ACC112 (cell line): ENCODE data around the gene IGFN1.

Source experiments
- H2AFZ ChIP-seq: fragments of 200-600 bp; sonication (generic); one replicate; pipeline ENCODE4 v1.6.0; 2017; ENCODE audit warnings: antibody characterized with exemption, low read length; ENCODE audit not compliant: unreplicated experiment
- H3K27ac ChIP-seq: fragments of 200-600 bp; sonication (generic); 2 replicates; pipeline ENCODE4 v1.5.1; 2014; ENCODE audit warnings: low read depth, mild to moderate bottlenecking, antibody characterized with exemption, low read length, moderate library complexity
- H3K27me3 ChIP-seq: fragments of 200-600 bp; sonication (generic); 2 replicates; pipeline ENCODE4 v1.6.1; 2014; ENCODE audit warnings: mild to moderate bottlenecking, antibody characterized with exemption, low read length, moderate library complexity, mixed read lengths; ENCODE audit not compliant: insufficient read depth
- H3K36me3 ChIP-seq: fragments of 200-600 bp; sonication (generic); 2 replicates; pipeline ENCODE4 v1.6.1; 2016; ENCODE audit warnings: mild to moderate bottlenecking, antibody characterized with exemption, low read length, moderate library complexity, mixed read lengths; ENCODE audit not compliant: insufficient read depth
- H3K4me1 ChIP-seq: fragments of 200-600 bp; sonication (generic); one replicate; pipeline ENCODE4 v1.6.1; 2016; ENCODE audit warnings: low read length, mixed read lengths; ENCODE audit not compliant: insufficient read depth, unreplicated experiment, control insufficient read depth
- H3K4me3 ChIP-seq: fragments of 200-600 bp; sonication (generic); 2 replicates; pipeline ENCODE4 v1.5.1; 2014; ENCODE audit warnings: mild to moderate bottlenecking, low read depth, low read length
- H3K79me2 ChIP-seq: fragments of 200-600 bp; sonication (generic); one replicate; pipeline ENCODE4 v1.6.0; 2016; ENCODE audit warnings: low read length; ENCODE audit not compliant: control insufficient read depth, unreplicated experiment, insufficient read depth

IGFN1 gene

GRCh38 chr1:201175820-201176500, 14.7 kb upstream of the IGFN1 start:
- H3K27me3 ChIP-seq, result peaks cover 22% of the 10 kb centered on the region
- H3K4me3 ChIP-seq, result no peak overlapping the region
- no peak overlapping the region for H3K27ac ChIP-seq
- H2AFZ ChIP-seq, result no peak overlapping the region
- no peaks in the 10 kb centered on the region for H3K79me2 ChIP-seq
- H3K36me3 ChIP-seq, result no peaks in the 10 kb centered on the region
- H3K4me1 ChIP-seq, result no peaks in the 10 kb centered on the region

GRCh38 chr1:201176940-201177339, 13.7 kb upstream of the IGFN1 start:
- Histone ChIP-seq H2AFZ (no peak overlapping the region), H3K36me3 (no peaks in the 10 kb centered on the region), H3K27ac (no peak overlapping the region), H3K4me1 (no peaks in the 10 kb centered on the region), H3K79me2 (no peaks in the 10 kb centered on the region), H3K27me3 (peaks cover 32% of the 10 kb centered on the region), H3K4me3 (no peak overlapping the region)

GRCh38 chr1:201178718-201179117, 11.9 kb upstream of the IGFN1 start:
- no peak overlapping the region for H3K4me3 ChIP-seq
- H3K4me1 ChIP-seq, result no peaks in the 10 kb centered on the region
- no peaks in the 10 kb centered on the region for H3K36me3 ChIP-seq
- no peaks in the 10 kb centered on the region for H3K79me2 ChIP-seq
- no peak overlapping the region for H2AFZ ChIP-seq
- H3K27me3 ChIP-seq, result peaks cover 44% of the 10 kb centered on the region
- no peak overlapping the region for H3K27ac ChIP-seq

GRCh38 chr1:201180141-201180540, 10.5 kb upstream of the IGFN1 start:
- Histone ChIP-seq H3K36me3 (no peaks in the 10 kb centered on the region), H3K4me1 (peaks cover 9% of the 10 kb centered on the region), H3K27me3 (peaks cover 45% of the 10 kb centered on the region), H3K79me2 (no peaks in the 10 kb centered on the region), H3K4me3 (no peak overlapping the region), H3K27ac (no peak overlapping the region), H2AFZ (no peak overlapping the region)

GRCh38 chr1:201180901-201181300, 9.7 kb upstream of the IGFN1 start:
- peaks cover 13% of the 10 kb centered on the region for H3K4me1 ChIP-seq
- no peak overlapping the region for H3K27ac ChIP-seq
- no peaks in the 10 kb centered on the region for H3K36me3 ChIP-seq
- H2AFZ ChIP-seq, result no peak overlapping the region
- H3K4me3 ChIP-seq, result no peak overlapping the region
- peaks cover 45% of the 10 kb centered on the region for H3K27me3 ChIP-seq
- no peaks in the 10 kb centered on the region for H3K79me2 ChIP-seq

GRCh38 chr1:201181323-201181722, 9.3 kb upstream of the IGFN1 start:
- peaks cover 13% of the 10 kb centered on the region for H3K4me1 ChIP-seq
- H3K27me3 ChIP-seq, result peaks cover 45% of the 10 kb centered on the region
- H2AFZ ChIP-seq, result no peak overlapping the region
- H3K4me3 ChIP-seq, result no peak overlapping the region
- no peaks in the 10 kb centered on the region for H3K79me2 ChIP-seq
- H3K36me3 ChIP-seq, result no peaks in the 10 kb centered on the region
- H3K27ac ChIP-seq, result no peak overlapping the region

- Histone ChIP-seq H3K27ac (no peak overlapping the region), H2AFZ (no peak overlapping the region), H3K36me3 (no peaks in the 10 kb centered on the region), H3K79me2 (no peaks in the 10 kb centered on the region), H3K27me3 (peaks cover 45% of the 10 kb centered on the region), H3K4me1 (peaks cover 13% of the 10 kb centered on the region), H3K4me3 (no peak overlapping the region)
Observed at GRCh38 chr1:201181726-201182125, 8.9 kb upstream of the IGFN1 start.

GRCh38 chr1:201183209-201183608, 7.4 kb upstream of the IGFN1 start:
- Histone ChIP-seq H2AFZ (no peak overlapping the region), H3K27me3 (peaks cover 45% of the 10 kb centered on the region), H3K79me2 (no peaks in the 10 kb centered on the region), H3K4me3 (no peak overlapping the region), H3K27ac (no peak overlapping the region), H3K4me1 (peaks cover 13% of the 10 kb centered on the region), H3K36me3 (no peaks in the 10 kb centered on the region)

- peaks cover 44% of the 10 kb centered on the region for H3K27me3 ChIP-seq
- H3K27ac ChIP-seq, result no peak overlapping the region
- H2AFZ ChIP-seq, result no peak overlapping the region
- H3K4me1 ChIP-seq, result peaks cover 13% of the 10 kb centered on the region
- no peaks in the 10 kb centered on the region for H3K79me2 ChIP-seq
- H3K4me3 ChIP-seq, result no peak overlapping the region
- H3K36me3 ChIP-seq, result no peaks in the 10 kb centered on the region
Observed at GRCh38 chr1:201183753-201184152, 6.9 kb upstream of the IGFN1 start.

- Histone ChIP-seq H3K36me3 (no peaks in the 10 kb centered on the region), H3K79me2 (no peaks in the 10 kb centered on the region), H3K27me3 (peaks cover 37% of the 10 kb centered on the region), H3K4me3 (no peak overlapping the region), H3K27ac (no peak overlapping the region), H2AFZ (peak overlapping the region; percentile 57), H3K4me1 (peaks cover 13% of the 10 kb centered on the region)
Observed at GRCh38 chr1:201184307-201185122, 6.1 kb upstream of the IGFN1 start.

- Histone ChIP-seq H2AFZ (no peak overlapping the region), H3K4me1 (peaks cover 13% of the 10 kb centered on the region), H3K79me2 (no peaks in the 10 kb centered on the region), H3K4me3 (no peak overlapping the region), H3K36me3 (no peaks in the 10 kb centered on the region), H3K27me3 (peaks cover 32% of the 10 kb centered on the region), H3K27ac (no peak overlapping the region)
Observed at GRCh38 chr1:201185123-201185453, 5.5 kb upstream of the IGFN1 start.
